Thyroid gland (tissue), 4 donors: ENCODE results near the gene ICAM4.

Experiments used
- POLR2A ChIP-seq, 2 donors: fragments of 450-650 bp; IDR thresholded peaks; one replicate each; pipeline ENCODE4 v1.6.1; 2017; ENCODE audit warnings: antibody characterized with exemption in 2 of 2, mild to moderate bottlenecking in 2 of 2, moderate library complexity in 1 of 2
- TF ChIP-seq, protein P1 (sequence below), 6 experiments: fragments of 200-600 bp in 3 of 6; fragments of 450-650 bp in 3 of 6; sonication (generic) in 3 of 6; IDR thresholded peaks; one replicate each; pipeline ENCODE4 v1.5.1; 2016 to 2019; ENCODE audit warnings: antibody characterized with exemption in 6 of 6, mild to moderate bottlenecking in 2 of 6, inconsistent platforms in 1 of 6, moderate library complexity in 1 of 6

GRCh38 chr19:10245189-10245939 is 41.4 kb upstream of the ICAM4 start:
- TF ChIP-seq POLR2A (IDR thresholded peaks at IDR 0.05) = no peak
- TF ChIP-seq, protein P1, sequence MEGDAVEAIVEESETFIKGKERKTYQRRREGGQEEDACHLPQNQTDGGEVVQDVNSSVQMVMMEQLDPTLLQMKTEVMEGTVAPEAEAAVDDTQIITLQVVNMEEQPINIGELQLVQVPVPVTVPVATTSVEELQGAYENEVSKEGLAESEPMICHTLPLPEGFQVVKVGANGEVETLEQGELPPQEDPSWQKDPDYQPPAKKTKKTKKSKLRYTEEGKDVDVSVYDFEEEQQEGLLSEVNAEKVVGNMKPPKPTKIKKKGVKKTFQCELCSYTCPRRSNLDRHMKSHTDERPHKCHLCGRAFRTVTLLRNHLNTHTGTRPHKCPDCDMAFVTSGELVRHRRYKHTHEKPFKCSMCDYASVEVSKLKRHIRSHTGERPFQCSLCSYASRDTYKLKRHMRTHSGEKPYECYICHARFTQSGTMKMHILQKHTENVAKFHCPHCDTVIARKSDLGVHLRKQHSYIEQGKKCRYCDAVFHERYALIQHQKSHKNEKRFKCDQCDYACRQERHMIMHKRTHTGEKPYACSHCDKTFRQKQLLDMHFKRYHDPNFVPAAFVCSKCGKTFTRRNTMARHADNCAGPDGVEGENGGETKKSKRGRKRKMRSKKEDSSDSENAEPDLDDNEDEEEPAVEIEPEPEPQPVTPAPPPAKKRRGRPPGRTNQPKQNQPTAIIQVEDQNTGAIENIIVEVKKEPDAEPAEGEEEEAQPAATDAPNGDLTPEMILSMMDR (IDR thresholded peaks at IDR 0.05) = no peak
